ENCODE measurements around the gene NLRP5. TPM values are rescaled to one million over a fixed set of nuclear protein-coding genes. Genes with fewer than 3 reads are reported as not detected.

The NLRP5 gene
- total and polyA plus RNA-seq, 9 donors: 0.17 to 2.7 (median 0.52) TPM; not detected in 6

DNA sequence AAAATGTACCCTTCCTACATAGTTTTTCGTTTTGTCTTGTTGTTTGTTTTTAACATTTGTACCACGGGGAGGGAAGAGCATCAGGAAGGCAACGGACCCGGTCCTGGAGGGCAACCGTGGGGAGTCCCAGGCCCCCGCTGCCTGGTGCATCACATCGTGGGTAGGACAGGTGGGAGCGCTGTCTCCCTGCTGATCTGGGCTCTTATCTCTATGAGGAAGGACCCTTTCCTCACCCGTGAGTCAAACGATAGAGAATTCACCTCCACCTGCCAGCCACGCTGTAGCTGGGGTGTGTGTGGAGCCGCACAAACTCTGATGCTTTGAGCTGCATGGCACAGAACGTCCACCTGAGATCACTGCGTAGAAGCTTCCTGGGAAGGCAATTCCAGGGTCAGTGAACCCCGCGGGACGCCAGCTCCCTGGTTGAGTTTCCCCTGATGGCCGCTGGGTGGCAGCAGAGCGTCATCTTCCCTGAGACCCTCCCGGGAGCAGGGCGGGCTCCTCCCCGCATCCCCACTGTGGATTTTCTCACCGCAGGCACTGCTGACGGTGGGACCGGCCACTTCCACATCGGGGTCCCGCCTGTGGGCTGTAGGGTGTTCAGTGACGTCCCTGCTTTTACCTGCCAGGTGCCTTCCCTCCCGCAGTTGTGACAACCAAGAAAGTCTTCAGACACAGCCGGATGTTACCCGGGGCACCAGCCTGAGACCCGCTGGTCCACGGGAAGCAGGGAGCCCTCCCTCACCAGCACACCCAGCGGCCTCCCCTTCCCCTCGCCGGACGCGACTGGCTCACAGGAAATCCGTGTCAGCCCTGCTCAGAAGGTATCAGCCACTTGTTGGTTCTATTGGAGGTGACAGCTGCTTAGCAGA is 79.8 kb downstream of the NLRP5 start:
- Histone ChIP-seq H3K36me3 (no peaks in the 10 kb centered on the region), H3K4me1 (ENCODE audit: insufficient read depth) (no peaks in the 10 kb centered on the region), H3K4me3 (no peak overlapping the region), H3K27me3 (no peaks in the 10 kb centered on the region), H3K27ac (no peak overlapping the region), H3K9me3 (no peaks in the 10 kb centered on the region)
- no peak for TF ChIP-seq POLR2A (IDR thresholded peaks at IDR 0.05)
- no peak for TF ChIP-seq EP300 (IDR thresholded peaks at IDR 0.05)
- TF ChIP-seq, protein P1, sequence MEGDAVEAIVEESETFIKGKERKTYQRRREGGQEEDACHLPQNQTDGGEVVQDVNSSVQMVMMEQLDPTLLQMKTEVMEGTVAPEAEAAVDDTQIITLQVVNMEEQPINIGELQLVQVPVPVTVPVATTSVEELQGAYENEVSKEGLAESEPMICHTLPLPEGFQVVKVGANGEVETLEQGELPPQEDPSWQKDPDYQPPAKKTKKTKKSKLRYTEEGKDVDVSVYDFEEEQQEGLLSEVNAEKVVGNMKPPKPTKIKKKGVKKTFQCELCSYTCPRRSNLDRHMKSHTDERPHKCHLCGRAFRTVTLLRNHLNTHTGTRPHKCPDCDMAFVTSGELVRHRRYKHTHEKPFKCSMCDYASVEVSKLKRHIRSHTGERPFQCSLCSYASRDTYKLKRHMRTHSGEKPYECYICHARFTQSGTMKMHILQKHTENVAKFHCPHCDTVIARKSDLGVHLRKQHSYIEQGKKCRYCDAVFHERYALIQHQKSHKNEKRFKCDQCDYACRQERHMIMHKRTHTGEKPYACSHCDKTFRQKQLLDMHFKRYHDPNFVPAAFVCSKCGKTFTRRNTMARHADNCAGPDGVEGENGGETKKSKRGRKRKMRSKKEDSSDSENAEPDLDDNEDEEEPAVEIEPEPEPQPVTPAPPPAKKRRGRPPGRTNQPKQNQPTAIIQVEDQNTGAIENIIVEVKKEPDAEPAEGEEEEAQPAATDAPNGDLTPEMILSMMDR (IDR thresholded peaks at IDR 0.05): peak; percentile 48 to 80 (median 66)
- intact Hi-C loops (cut with DNase I): no loop called here
- WGBS, 3 donors: 2 to 4% (median 4%) methylated on average over 39 of the region's 39 CpGs
- DNase-seq: peak; percentile 59 to 84 (median 75)

DNA sequence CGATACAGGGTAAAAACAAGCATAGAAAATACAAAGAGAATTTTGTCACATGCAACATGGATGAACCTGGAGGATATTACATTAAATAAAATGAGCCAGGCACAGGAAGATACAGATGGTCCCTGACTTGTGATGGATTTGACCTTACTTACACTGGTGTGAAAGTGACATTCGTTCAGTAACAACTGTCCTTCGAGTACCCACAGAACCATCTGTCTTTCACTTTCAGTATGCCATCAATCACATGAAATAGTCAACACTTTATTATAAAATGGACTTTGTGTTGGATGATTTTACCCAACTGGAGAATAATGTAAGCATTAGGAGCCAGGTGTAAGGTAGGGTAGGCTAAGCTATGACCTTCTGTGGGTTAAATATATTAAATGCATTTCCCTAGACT is 83.1 kb downstream of the NLRP5 start:
- 49 to 78% (median 50%) methylated on average over 3 of the region's 3 CpGs for WGBS, 3 donors
- Histone ChIP-seq H3K36me3 (no peaks in the 10 kb centered on the region), H3K27ac (no peak overlapping the region), H3K9me3 (no peaks in the 10 kb centered on the region), H3K4me1 (ENCODE audit: insufficient read depth) (no peaks in the 10 kb centered on the region), H3K4me3 (no peak overlapping the region), H3K27me3 (no peaks in the 10 kb centered on the region)
- no peak for DNase-seq
- TF ChIP-seq EP300 (IDR thresholded peaks at IDR 0.05): no peak
- TF ChIP-seq POLR2A (IDR thresholded peaks at IDR 0.05): no peak
- TF ChIP-seq, protein P1 (IDR thresholded peaks at IDR 0.05): no peak
- intact Hi-C loops (cut with DNase I): loop anchor here in 2 of 4 donors (10.0 kb wide), 3 partner anchors 105 to 285 kb away; partner anchors contain the start of gene GALP (in 1 of the 2)

DNA sequence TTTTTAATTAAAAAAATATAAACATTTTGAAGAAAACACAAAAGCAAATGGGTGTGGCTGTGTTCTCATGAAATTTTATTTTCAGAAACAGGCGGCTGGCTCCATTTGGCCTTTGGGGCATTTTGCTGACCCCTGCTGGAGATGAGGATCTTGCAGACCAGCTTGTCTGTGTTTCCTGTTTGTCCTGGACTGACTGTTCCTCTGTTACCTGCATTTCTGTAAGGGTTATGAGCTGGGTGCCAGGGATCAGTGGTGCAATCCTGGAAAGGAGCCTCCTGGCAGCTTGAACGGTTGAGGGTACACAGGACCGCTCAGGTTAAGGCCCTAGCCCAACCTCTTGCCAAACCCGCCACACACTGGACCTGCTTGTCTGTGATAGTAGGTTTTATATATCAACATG is 84.6 kb downstream of the NLRP5 start:
- Histone ChIP-seq H3K27me3 (no peaks in the 10 kb centered on the region), H3K4me1 (ENCODE audit: insufficient read depth) (no peaks in the 10 kb centered on the region), H3K36me3 (no peaks in the 10 kb centered on the region), H3K9me3 (no peaks in the 10 kb centered on the region), H3K4me3 (no peak overlapping the region), H3K27ac (no peak overlapping the region)
- no peak for TF ChIP-seq EP300 (IDR thresholded peaks at IDR 0.05)
- TF ChIP-seq, protein P1 (IDR thresholded peaks at IDR 0.05): no peak
- TF ChIP-seq POLR2A (IDR thresholded peaks at IDR 0.05): no peak
- WGBS, 3 donors: 58 to 80% (median 73%) methylated on average over 4 of the region's 4 CpGs
- intact Hi-C loops (cut with DNase I): loop anchor here in 2 of 4 donors (10.0 kb wide), 3 partner anchors 104 to 284 kb away; partner anchors contain the start of gene GALP (in 1 of the 2)
- no peak for DNase-seq

DNA sequence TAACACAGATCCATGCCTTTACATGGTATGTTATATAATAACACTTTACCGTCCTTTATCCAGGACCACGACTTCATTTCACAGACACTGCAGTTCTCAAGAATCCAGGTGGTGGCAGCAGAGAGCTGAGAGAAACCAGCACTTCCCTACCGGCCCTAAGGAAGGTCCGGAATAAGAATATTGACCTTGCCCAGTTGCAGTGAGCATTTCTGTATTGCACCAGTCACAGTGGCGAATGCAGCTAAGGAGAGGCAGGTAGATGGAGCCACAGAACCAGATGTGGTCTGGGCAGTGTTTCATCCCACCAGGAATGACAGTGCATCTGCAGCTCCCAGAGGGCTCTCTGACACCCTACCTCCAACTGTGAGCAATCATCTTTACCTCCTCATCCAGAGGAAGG is 89.9 kb downstream of the NLRP5 start:
- H3K27ac ChIP-seq: no peak overlapping the region
- H3K36me3 ChIP-seq: no peaks in the 10 kb centered on the region
- H3K9me3 ChIP-seq: no peaks in the 10 kb centered on the region
- intact Hi-C loops (cut with DNase I): loop anchor here (5.0 to 10.0 kb wide), 5 partner anchors 96 to 278 kb away; partner anchors contain the start of gene GALP (in 2 of the 4)
- 4 to 11% (median 10%) methylated on average over 5 of the region's 5 CpGs for WGBS, 3 donors
- no peak overlapping the region for H3K4me3 ChIP-seq
- no peaks in the 10 kb centered on the region for H3K27me3 ChIP-seq
- TF ChIP-seq POLR2A (IDR thresholded peaks at IDR 0.05) (no peak), EP300 (IDR thresholded peaks at IDR 0.05) (no peak)
- TF ChIP-seq, protein P1 (IDR thresholded peaks at IDR 0.05): peak; percentile 40 to 70 (median 60)
- H3K4me1 ChIP-seq (ENCODE audit: insufficient read depth): peaks cover 3% of the 10 kb centered on the region
- DNase-seq: peak in 4 of 5 donors; percentile 56 to 65 (median 63)
